Keratinocyte (primary cell): Measurements from ENCODE around the gene RIBC1.

ENCODE experiments used
- EZH2 ChIP-seq: IDR thresholded peaks from one replicate; pipeline ENCODE4 v1.6.1; 2012; ENCODE audit warnings: inconsistent platforms, mild to moderate bottlenecking, low read length, moderate library complexity
- TF ChIP-seq, protein P1 (sequence below), 3 experiments: IDR thresholded peaks in 1 of 3; conservative IDR thresholded peaks in 1 of 3; optimal IDR thresholded peaks in 1 of 3; 2 replicates in 2 of 3; 3 replicates in 1 of 3; pipeline versions ENCODE3 to v1.5.1; 2011; ENCODE audit warnings: low read length in 3 of 3, mild to moderate bottlenecking in 3 of 3, moderate library complexity in 2 of 3, control low read depth in 1 of 3, inconsistent platforms in 1 of 3; ENCODE audit not compliant: insufficient read depth in 2 of 3; ENCODE audit errors: extremely low read depth in 1 of 3

DNA sequence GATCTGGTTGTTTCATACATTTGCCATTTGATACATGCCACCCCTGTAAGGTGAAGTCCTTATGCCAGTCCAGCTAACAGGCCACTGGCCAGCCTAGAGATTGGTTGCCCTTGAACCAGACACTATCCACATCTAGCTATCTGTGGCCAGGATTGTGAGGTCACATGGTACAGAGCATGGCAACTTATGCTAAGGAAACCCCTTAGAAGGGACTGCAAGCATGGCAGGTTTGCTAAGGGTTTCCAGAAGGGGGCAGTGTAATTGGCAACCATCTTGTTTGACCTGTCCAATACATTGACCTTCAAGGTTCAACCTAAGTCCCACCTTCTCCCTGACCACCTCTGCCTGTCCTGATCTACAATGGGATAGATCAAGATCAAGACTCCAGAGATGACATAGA is 47.8 kb upstream of the RIBC1 start:
- TF ChIP-seq, protein P1, sequence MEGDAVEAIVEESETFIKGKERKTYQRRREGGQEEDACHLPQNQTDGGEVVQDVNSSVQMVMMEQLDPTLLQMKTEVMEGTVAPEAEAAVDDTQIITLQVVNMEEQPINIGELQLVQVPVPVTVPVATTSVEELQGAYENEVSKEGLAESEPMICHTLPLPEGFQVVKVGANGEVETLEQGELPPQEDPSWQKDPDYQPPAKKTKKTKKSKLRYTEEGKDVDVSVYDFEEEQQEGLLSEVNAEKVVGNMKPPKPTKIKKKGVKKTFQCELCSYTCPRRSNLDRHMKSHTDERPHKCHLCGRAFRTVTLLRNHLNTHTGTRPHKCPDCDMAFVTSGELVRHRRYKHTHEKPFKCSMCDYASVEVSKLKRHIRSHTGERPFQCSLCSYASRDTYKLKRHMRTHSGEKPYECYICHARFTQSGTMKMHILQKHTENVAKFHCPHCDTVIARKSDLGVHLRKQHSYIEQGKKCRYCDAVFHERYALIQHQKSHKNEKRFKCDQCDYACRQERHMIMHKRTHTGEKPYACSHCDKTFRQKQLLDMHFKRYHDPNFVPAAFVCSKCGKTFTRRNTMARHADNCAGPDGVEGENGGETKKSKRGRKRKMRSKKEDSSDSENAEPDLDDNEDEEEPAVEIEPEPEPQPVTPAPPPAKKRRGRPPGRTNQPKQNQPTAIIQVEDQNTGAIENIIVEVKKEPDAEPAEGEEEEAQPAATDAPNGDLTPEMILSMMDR (optimal IDR thresholded peaks at IDR 0.05 in 1 of 3, IDR thresholded peaks at IDR 0.05 in 1 of 3, conservative IDR thresholded peaks at IDR 0.05 in 1 of 3; ENCODE audit: extremely low read depth in 1 of 3, insufficient read depth in 2 of 3, low read length in 3 of 3), result no peak
- TF ChIP-seq EZH2, result no peak
